Measurements from ENCODE around the gene CCL2. TPM values are rescaled to one million over a fixed set of nuclear protein-coding genes. Genes with fewer than 3 reads are reported as not detected.

Gene CCL2
- total and polyA plus RNA-seq, 2 of the 8 experiments (the other 6 are each of a cell fraction or from before 2014, with no cell fraction given), result 3.0 to 3.7 TPM

- no peak overlapping the region for H2BK20ac ChIP-seq (ENCODE audit: low read length)
- no peak overlapping the region for H2AK5ac ChIP-seq (ENCODE audit: low read depth, low read length)
- FAIRE-seq (no peak), DNase-seq (ENCODE audit: low read depth in 1 of 2, low spot score in 2 of 2) (no peak)
- no peaks in the 10 kb centered on the region for H3K36me3 ChIP-seq (ENCODE audit: control insufficient read depth in 2 of 4, insufficient read depth in 4 of 4, low read length in 3 of 4)
- H3K18ac ChIP-seq (ENCODE audit: extremely low read depth, low read length), result no peak overlapping the region
- no peak overlapping the region for H3K14ac ChIP-seq (ENCODE audit: insufficient read length)
- 82% methylated on average over 3 of the region's 3 CpGs; no CpG with 5 or more reads in 1 of the 2 experiments for WGBS, 2 experiments (ENCODE audit: extremely low coverage in 1 of 2, insufficient coverage in 1 of 2, insufficient read length in 1 of 2, insufficient replicate concordance in 2 of 2, low coverage in 1 of 2, low lambda C conversion rate in 2 of 2, missing lambda C conversion rate in 1 of 2)
- no peaks in the 10 kb centered on the region for H3K79me1 ChIP-seq (ENCODE audit: low read depth, low read length)
- H4K8ac ChIP-seq (ENCODE audit: extremely low read depth, insufficient read depth, low read length), result no peak overlapping the region
- no peak overlapping the region for H2BK120ac ChIP-seq (replicated peaks; ENCODE audit: low read depth, low read length)
- no peak overlapping the region for H3K56ac ChIP-seq (replicated peaks; ENCODE audit: insufficient read length, low read depth, low read length)
- H3K4ac ChIP-seq (replicated peaks; ENCODE audit: insufficient read length, low read depth, low read length), result no peak overlapping the region
- H3K4me2 ChIP-seq (ENCODE audit: insufficient read depth in 1 of 2, low read depth in 2 of 2, low read length in 2 of 2), result no peak overlapping the region
- H3K9me3 ChIP-seq (ENCODE audit: insufficient read depth in 2 of 2, low read depth in 1 of 2, low read length in 1 of 2), result no peaks in the 10 kb centered on the region
- no peak overlapping the region for H3K9ac ChIP-seq (replicated peaks in 1 of 4; ENCODE audit: extremely low read depth in 1 of 4, low read depth in 3 of 4, low read length in 3 of 4)
- ChIA-PET POLR2A (ENCODE audit: partially characterized antibody) (interaction anchor here (0.6 kb wide), 1 partner anchor 107 kb away, joined by 5 read pairs; no protein-coding TSS in a partner anchor), CTCF (ENCODE audit: partially characterized antibody) (interaction anchor here (1.1 to 3.1 kb wide), 4 partner anchors 37 to 92 kb away, joined by 3 to 22 read pairs (median 5); no protein-coding TSS in a partner anchor)
- H4K91ac ChIP-seq (replicated peaks; ENCODE audit: insufficient read length, low read length), result no peak overlapping the region
- no peak overlapping the region for H4K5ac ChIP-seq (ENCODE audit: insufficient read length, low read depth, low read length)
- H2BK12ac ChIP-seq (ENCODE audit: low read depth, low read length), result no peak overlapping the region
- H3K27me3 ChIP-seq (replicated peaks in 1 of 4; ENCODE audit: control insufficient read depth in 3 of 4, extremely low read depth in 1 of 4, insufficient read depth in 3 of 4, low read length in 3 of 4), result no peaks in the 10 kb centered on the region
- H3K4me1 ChIP-seq (replicated peaks in 1 of 4; ENCODE audit: control insufficient read depth in 3 of 4, insufficient read depth in 4 of 4, low read length in 3 of 4), result peaks cover 0 to 4% (median 1%) of the 10 kb centered on the region in 4 experiments; a peak in 3 of 7 replicates
- no peak overlapping the region for H3K27ac ChIP-seq (ENCODE audit: low read depth, low read length)
- H4K20me1 ChIP-seq (replicated peaks in 1 of 2; ENCODE audit: control insufficient read depth in 1 of 2, insufficient read depth in 2 of 2, low read length in 2 of 2), result no peaks in the 10 kb centered on the region
- no peak overlapping the region for H3K23ac ChIP-seq (ENCODE audit: insufficient read length)
- no peak overlapping the region for H2AFZ ChIP-seq (ENCODE audit: low read length)
- H3K4me3 ChIP-seq (ENCODE audit: extremely low read depth in 1 of 4, insufficient read depth in 2 of 4, low read depth in 3 of 4, low read length in 4 of 4), result no peak overlapping the region
- TF ChIP-seq SIRT6 (IDR thresholded peaks at IDR 0.05; ENCODE audit: low read length), result no peak
- TF ChIP-seq CEBPB (IDR thresholded peaks at IDR 0.05; ENCODE audit: low read depth, low read length), result no peak
- TF ChIP-seq CHD2 (IDR thresholded peaks at IDR 0.05; ENCODE audit: low read length), result no peak
- no peak for TF ChIP-seq CBX5 (IDR thresholded peaks at IDR 0.05; ENCODE audit: low read depth, low read length)
- no peak for TF ChIP-seq USF2 (IDR thresholded peaks at IDR 0.05; ENCODE audit: low read length)
- H3K79me2 ChIP-seq (ENCODE audit: control insufficient read depth in 1 of 2, insufficient read depth in 2 of 2, low read length in 2 of 2), result no peaks in the 10 kb centered on the region
- no peak overlapping the region for H2BK5ac ChIP-seq (ENCODE audit: low read depth, low read length)
- no peaks in the 10 kb centered on the region for H3K23me2 ChIP-seq (ENCODE audit: low read depth, low read length)
- H2BK15ac ChIP-seq (ENCODE audit: low read length), result no peak overlapping the region
Measured at GRCh38 chr17:34237458-34237857, 17.6 kb upstream of the CCL2 start.
